ENCODE measurements around the gene TRMT2A.

TRMT2A gene

GRCh38 chr22:20148414-20148813, 31.4 kb upstream of the TRMT2A start:
- DNase-seq (ENCODE audit: low read depth), result no peak

- DNase-seq (ENCODE audit: low read depth), result no peak
These were observed 30.4 kb upstream of the TRMT2A start for GRCh38 chr22:20147237-20147988.

- DNase-seq (ENCODE audit: low read depth), result no peak
These were observed 29.8 kb upstream of the TRMT2A start for GRCh38 chr22:20146777-20147176.

GRCh38 chr22:20145832-20146223, 28.8 kb upstream of the TRMT2A start:
- no peak for DNase-seq (ENCODE audit: low read depth)

GRCh38 chr22:20145206-20145831, 28.3 kb upstream of the TRMT2A start:
- no peak for DNase-seq (ENCODE audit: low read depth)

GRCh38 chr22:20143883-20144665, 27.0 kb upstream of the TRMT2A start:
- DNase-seq (ENCODE audit: low read depth), result no peak

- DNase-seq (ENCODE audit: low read depth), result no peak
These were observed 25.9 kb upstream of the TRMT2A start for GRCh38 chr22:20142711-20143621.

DNA sequence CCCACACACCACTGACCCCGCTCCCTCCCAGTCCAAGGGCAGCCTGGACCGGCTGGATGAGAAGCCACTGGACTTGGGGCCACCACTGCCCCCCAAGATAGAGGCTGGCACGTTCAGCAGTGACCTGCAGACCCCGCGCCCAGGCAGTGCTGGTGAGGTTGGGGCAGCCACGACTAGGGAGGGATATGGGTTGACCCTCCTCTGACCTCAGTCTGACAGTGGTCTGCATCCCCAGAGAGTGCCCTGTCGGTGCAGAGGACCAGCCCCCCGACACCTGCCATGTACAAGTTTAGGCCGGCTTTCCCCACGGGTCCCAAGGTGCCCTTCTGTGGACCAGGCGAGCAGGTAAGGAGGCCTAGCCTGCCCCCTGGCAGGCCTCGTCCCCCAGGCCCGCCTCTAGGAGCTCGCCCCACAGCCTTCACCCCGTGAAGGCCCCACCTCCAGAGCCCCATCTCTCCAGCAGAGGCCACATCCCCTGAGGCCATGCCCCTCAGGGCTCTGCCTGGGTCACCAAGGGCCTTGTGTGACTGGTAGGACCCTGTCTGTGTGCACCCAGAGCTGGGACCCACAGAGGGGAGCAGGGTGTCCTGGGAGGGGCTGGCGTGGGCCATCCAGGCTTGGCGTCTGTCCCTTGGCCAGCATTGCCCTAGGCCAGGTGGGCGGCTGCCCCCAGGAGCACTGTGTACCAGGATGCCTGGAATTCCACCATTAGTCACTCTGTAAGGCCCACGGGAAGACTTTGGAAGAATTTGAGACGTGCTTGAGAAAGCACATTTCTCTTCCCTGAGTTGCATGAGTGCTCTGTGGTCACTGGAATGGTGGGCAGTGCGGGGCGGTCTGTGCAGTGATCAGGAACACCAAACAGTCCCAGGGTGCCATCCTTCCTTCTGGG, 24.4 kb upstream of the TRMT2A start:
- DNase-seq (ENCODE audit: low read depth), result no peak

DNA sequence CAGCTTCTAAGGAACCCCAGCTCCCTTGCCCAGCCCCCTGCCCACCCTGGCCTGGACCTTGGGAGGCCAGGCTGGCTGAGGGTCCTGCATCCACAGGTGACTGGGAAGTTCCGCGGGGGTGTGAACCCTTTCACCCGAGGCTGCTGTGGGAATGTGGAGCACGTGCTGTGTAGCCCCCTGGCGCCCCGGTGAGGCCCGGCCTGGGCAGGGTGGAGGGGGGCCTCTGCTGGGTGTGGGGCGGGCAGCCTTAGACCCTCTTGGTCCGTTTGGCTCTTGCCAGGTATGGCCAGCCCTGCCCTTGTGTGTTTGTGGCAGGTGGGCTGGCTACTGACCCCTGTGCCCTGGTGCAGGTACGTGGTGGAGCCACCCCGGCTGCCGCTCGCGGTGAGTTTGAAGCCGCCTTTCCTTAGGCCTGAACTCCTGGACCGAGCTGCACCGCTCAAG, 23.5 kb upstream of the TRMT2A start:
- DNase-seq (ENCODE audit: low read depth), result no peak

- no peak for DNase-seq (ENCODE audit: low read depth)
These were observed 23.1 kb upstream of the TRMT2A start for GRCh38 chr22:20140107-20140445.

GRCh38 chr22:20139391-20140106, 22.5 kb upstream of the TRMT2A start:
- DNase-seq (ENCODE audit: low read depth), result no peak

DNA sequence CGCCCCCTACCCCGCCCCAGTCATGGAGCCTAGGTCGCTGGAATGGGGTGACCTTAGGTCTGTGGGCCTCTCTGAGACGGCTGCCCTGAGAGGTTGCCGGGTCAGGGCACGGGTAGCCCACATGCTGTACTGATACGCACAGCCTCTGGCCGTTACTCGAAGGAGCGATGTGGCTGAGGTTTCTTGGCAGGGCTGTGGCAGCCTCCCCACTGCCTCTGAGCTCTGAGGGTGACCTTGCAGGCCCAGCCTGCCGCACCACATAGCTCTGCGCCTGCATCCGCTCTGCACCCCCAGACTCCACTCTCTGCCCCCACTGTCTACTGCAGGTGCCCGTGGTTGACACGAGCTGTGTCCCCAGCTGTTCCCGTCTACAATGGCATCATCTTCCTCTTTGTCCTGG, 21.8 kb upstream of the TRMT2A start:
- no peak for DNase-seq (ENCODE audit: low read depth)

- DNase-seq (ENCODE audit: low read depth), result no peak
These were observed 21.4 kb upstream of the TRMT2A start for GRCh38 chr22:20138417-20138738.

GRCh38 chr22:20137671-20138416, 20.8 kb upstream of the TRMT2A start:
- DNase-seq (ENCODE audit: low read depth), result no peak

DNA sequence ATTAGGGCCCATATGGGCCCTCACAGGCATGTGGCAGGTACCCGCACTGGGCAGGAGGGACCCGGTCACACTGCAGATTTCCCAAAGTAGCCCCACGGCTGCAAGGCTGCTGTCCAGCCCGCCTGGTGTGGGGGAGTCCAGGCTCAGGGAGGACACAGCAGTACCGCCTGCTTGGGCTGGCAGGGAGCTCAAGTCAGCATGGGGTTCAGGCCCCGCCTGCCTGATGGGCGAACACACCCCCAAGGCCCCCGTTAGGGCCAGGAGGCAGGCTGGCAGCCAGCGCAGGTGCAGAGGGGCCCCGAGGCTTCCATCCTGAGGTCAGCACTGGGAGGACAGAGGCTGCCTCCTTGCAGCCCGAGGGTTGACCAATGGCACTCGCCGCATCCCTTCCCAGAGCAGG, 20.1 kb upstream of the TRMT2A start:
- no peak for DNase-seq (ENCODE audit: low read depth)

DNA sequence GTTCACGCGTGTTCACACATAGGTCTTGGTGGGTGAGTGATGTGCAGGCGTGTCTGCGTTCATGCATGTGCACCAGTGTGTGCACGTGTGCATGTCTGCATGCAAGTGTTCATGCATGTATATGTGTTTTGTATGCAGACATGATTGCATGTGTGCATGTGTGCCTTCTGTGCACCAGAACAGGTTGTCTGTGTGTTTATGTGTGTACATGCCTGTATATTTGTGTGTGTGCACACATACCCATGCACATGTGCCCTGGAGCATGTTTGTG, 19.5 kb upstream of the TRMT2A start:
- DNase-seq (ENCODE audit: low read depth), result no peak

DNA sequence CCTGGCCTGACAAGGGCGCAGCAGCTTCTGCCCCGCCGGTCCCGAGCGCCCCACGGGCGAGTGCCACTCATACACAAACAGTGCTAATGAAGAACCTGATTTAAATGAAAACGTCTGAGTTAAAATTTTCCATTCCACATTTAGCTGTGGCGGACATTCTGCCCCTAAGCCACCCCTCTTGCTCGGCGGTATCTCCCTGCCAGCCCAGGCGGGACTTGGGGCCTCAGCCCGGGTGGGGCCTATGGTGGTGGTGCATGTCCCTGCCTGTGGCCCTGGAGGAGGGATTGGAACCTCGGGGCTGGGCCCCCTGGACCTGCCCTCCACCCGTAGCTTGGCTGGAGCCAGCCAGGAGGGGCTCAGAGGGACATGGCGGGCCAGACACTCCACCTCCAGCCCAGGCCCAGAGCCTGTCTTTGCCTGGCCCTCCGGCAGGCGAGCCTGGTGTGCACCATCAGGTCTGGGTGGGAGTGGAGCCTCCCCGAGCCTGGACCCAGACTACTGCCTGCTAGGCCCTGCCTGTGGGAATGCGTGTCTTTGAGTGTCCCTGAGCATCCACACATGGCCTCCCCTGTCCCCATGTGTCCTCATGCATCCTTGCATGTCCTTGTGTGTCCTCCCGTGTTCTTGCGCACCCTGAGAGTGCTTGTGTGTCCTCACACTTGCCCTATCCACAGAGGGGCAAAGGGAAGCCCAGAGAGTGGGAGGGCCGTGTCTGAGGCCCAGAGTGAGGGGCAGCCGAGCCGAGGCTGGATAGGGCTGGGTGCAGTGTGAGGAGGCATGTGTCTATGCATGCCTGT, 19.0 kb upstream of the TRMT2A start:
- no peak for DNase-seq (ENCODE audit: low read depth)

DNA sequence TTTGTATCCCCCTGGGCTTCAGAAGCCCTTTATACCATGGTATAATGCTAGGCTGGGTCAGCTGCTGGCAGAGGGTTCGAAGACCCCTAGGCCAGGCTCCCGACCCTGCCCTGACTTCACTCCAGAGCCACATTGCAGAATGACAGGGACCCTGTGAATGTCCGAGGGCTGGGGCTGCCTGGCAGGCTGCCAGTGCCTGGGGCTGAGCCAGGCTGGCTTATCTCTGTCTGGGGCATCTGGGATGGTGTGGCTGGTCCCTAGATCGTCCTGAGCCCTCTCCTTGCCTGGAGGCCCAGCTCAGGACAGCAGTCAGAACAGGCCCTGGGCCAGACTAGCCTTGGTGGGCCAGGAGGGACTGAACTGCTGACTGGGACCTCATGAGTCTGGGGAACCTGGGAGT, 18.2 kb upstream of the TRMT2A start:
- no peak for DNase-seq (ENCODE audit: low read depth)

DNA sequence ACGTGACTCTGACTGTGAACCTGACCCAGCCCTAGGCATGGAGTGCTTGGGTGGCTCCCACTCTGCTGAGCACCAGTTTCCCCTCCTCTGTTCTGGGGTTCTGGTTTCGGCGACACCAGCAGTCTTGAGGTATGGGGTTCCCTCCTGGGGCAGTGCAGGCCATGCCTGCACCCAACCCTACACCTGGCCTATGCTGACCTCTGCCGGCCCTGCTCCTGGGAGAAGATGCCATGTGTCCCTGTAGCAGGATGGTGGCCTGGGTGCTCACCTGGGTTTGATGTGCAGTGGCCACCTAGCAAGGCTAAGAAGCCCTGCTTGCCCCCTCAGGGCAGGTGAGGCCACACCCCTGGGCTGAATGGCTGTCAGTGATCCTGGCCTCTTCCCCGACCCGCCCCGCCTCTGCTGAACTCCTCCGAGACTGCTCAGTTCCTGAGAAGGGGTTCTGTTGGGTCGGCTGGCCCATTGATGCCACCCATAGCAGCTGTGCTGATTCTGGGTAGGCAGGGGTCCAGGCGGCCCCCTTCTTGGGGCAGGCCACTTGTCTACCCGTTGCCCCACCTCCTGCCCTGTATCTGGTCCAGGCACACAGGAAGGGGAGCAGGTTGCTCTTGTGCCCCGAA, 17.0 kb upstream of the TRMT2A start:
- no peak for DNase-seq (ENCODE audit: low read depth)

Data from stromal cell of bone marrow (primary cell).